SK-N-SH (cell line): Measurements from ENCODE around the gene TBC1D17.

ENCODE experiments used
- CTCF ChIP-seq: fragments of 200-600 bp; sonication (generic); IDR thresholded peaks from 2 replicates; pipeline ENCODE4 v1.6.1; 2017; ENCODE audit warnings: antibody characterized with exemption, mild to moderate bottlenecking, moderate library complexity
- EP300 ChIP-seq, 2 experiments: IDR thresholded peaks; 2 replicates each; pipeline versions ENCODE4 v1.4.0 to v1.6.1; 2012; ENCODE audit warnings: borderline replicate concordance in 1 of 2, low read depth in 1 of 2, low read length in 1 of 2
- GABPA ChIP-seq: IDR thresholded peaks from 2 replicates; pipeline ENCODE4 v1.4.0; 2012; ENCODE audit warnings: low read depth, mild to moderate bottlenecking
- JUND ChIP-seq: IDR thresholded peaks from 2 replicates; pipeline ENCODE4 v1.4.0; 2012
- POLR2AphosphoS5 ChIP-seq: IDR thresholded peaks from 2 replicates; pipeline ENCODE4 v1.6.1; 2012; ENCODE audit warnings: low read depth, low read length
- RXRA ChIP-seq: IDR thresholded peaks from 2 replicates; pipeline ENCODE4 v1.4.0; 2012; ENCODE audit warnings: low read depth, mild to moderate bottlenecking, borderline replicate concordance
- TCF12 ChIP-seq: IDR thresholded peaks from 2 replicates; pipeline ENCODE4 v1.4.0; 2012
- TF ChIP-seq, protein P1 (sequence below): IDR thresholded peaks from 2 replicates; pipeline ENCODE4 v1.4.0; 2012; ENCODE audit warnings: low read depth, borderline replicate concordance

GRCh38 chr19:49875857-49876421 is 1.6 kb upstream of the TBC1D17 start:
- TF ChIP-seq, protein P1, sequence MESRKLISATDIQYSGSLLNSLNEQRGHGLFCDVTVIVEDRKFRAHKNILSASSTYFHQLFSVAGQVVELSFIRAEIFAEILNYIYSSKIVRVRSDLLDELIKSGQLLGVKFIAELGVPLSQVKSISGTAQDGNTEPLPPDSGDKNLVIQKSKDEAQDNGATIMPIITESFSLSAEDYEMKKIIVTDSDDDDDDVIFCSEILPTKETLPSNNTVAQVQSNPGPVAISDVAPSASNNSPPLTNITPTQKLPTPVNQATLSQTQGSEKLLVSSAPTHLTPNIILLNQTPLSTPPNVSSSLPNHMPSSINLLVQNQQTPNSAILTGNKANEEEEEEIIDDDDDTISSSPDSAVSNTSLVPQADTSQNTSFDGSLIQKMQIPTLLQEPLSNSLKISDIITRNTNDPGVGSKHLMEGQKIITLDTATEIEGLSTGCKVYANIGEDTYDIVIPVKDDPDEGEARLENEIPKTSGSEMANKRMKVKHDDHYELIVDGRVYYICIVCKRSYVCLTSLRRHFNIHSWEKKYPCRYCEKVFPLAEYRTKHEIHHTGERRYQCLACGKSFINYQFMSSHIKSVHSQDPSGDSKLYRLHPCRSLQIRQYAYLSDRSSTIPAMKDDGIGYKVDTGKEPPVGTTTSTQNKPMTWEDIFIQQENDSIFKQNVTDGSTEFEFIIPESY = no peak
- TF ChIP-seq CTCF = no peak
- TF ChIP-seq POLR2AphosphoS5 = peak; percentile 84
- no peak for TF ChIP-seq JUND
- TF ChIP-seq EP300 (IDR thresholded peaks at IDR 0.05; ENCODE audit: borderline replicate concordance in 1 of 2, low read depth in 1 of 2, low read length in 1 of 2) = no peak
- TF ChIP-seq TCF12 = no peak
- TF ChIP-seq RXRA = no peak
- peak; percentile 87 for TF ChIP-seq GABPA
